ENCODE measurements around the gene COL27A1.

Gene COL27A1

DNA sequence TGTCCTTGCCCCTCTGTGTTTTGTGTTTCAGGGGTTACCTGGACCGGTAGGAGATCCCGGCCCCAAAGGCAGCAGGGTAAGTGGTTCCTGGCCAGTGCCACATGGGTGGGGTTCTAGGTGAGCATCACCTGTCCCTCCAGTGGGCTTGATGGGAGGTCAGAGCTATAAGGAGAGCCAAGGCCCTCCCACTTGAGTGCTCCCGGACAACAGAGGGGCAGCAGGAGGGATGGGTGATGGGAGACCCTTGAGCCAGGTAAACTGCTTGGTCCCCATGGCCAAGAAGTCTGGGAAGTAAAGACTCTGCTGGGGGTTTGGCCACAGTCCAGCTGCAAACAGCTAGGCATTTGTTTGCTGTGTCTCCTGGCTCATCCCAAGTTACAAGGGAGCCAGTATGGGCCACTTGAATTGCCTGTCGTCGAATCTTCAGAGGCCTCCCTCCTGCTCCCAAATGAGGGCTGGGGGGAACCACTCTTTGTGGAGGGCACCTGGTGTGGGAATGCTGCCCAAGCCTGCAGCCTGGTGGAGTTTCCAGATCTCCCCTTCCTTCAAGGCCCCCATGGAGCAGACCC lies 51.0 kb downstream of the COL27A1 start:
- H4K20me1 ChIP-seq (ENCODE audit: insufficient read depth) = no peaks in the 10 kb centered on the region
- H3K9ac ChIP-seq = no peak overlapping the region
- H3K36me3 ChIP-seq (ENCODE audit: insufficient read depth) = no peaks in the 10 kb centered on the region
- TF ChIP-seq, protein P1, sequence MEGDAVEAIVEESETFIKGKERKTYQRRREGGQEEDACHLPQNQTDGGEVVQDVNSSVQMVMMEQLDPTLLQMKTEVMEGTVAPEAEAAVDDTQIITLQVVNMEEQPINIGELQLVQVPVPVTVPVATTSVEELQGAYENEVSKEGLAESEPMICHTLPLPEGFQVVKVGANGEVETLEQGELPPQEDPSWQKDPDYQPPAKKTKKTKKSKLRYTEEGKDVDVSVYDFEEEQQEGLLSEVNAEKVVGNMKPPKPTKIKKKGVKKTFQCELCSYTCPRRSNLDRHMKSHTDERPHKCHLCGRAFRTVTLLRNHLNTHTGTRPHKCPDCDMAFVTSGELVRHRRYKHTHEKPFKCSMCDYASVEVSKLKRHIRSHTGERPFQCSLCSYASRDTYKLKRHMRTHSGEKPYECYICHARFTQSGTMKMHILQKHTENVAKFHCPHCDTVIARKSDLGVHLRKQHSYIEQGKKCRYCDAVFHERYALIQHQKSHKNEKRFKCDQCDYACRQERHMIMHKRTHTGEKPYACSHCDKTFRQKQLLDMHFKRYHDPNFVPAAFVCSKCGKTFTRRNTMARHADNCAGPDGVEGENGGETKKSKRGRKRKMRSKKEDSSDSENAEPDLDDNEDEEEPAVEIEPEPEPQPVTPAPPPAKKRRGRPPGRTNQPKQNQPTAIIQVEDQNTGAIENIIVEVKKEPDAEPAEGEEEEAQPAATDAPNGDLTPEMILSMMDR (conservative IDR thresholded peaks at IDR 0.05; ENCODE audit: low read depth, low read length) = no peak
- H3K27ac ChIP-seq = no peak overlapping the region
- H3K4me3 ChIP-seq (IDR thresholded peaks at IDR 0.05; ENCODE audit: insufficient read depth, low read depth, low read length) = no peak overlapping the region
- peaks cover 6% of the 10 kb centered on the region for H3K4me1 ChIP-seq (ENCODE audit: low read depth, poor library complexity, severe bottlenecking)
- H3K27me3 ChIP-seq (ENCODE audit: insufficient read depth, low read depth) = no peaks in the 10 kb centered on the region
- no peak overlapping the region for H3K4me2 ChIP-seq
- no peaks in the 10 kb centered on the region for H3K79me2 ChIP-seq (ENCODE audit: insufficient read depth, low read depth)
- no peak overlapping the region for H2AFZ ChIP-seq (ENCODE audit: low read depth)

GRCh38 chr9:114207034-114207810 lies 51.9 kb downstream of the COL27A1 start:
- H3K36me3 ChIP-seq (ENCODE audit: insufficient read depth) = no peaks in the 10 kb centered on the region
- H3K4me2 ChIP-seq = no peak overlapping the region
- H4K20me1 ChIP-seq (ENCODE audit: insufficient read depth) = no peaks in the 10 kb centered on the region
- H3K79me2 ChIP-seq (ENCODE audit: insufficient read depth, low read depth) = no peaks in the 10 kb centered on the region
- no peak overlapping the region for H3K9ac ChIP-seq
- H3K27me3 ChIP-seq (ENCODE audit: insufficient read depth, low read depth) = no peaks in the 10 kb centered on the region
- H3K4me1 ChIP-seq (ENCODE audit: low read depth, poor library complexity, severe bottlenecking) = peaks cover 6% of the 10 kb centered on the region
- no peak overlapping the region for H3K27ac ChIP-seq
- H3K4me3 ChIP-seq (IDR thresholded peaks at IDR 0.05; ENCODE audit: insufficient read depth, low read depth, low read length) = no peak overlapping the region
- no peak overlapping the region for H2AFZ ChIP-seq (ENCODE audit: low read depth)
- TF ChIP-seq, protein P1 (conservative IDR thresholded peaks at IDR 0.05; ENCODE audit: low read depth, low read length) = no peak

DNA sequence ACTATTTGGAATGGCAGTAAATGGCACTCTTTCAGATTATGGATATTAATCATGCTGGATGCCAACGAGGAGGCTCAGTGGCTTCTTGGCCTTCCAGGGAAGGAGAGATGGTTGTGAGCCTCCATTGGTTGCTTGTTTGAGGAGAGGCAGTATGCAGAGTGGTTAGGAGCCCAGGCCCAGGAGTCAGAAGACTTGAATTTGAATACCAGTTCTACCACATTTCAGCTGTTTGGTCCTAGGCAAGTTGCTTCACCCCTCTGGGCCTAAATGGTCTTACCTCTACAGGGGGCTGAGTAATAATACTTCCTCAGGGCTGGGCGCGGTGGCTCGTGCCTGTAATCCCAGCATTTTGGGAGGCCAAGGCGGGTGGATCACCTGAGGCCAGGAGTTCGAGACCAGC lies 52.5 kb downstream of the COL27A1 start:
- no peaks in the 10 kb centered on the region for H4K20me1 ChIP-seq (ENCODE audit: insufficient read depth)
- no peak overlapping the region for H3K9ac ChIP-seq
- H3K79me2 ChIP-seq (ENCODE audit: insufficient read depth, low read depth) = no peaks in the 10 kb centered on the region
- H3K27ac ChIP-seq = no peak overlapping the region
- TF ChIP-seq, protein P1 (conservative IDR thresholded peaks at IDR 0.05; ENCODE audit: low read depth, low read length) = no peak
- no peaks in the 10 kb centered on the region for H3K36me3 ChIP-seq (ENCODE audit: insufficient read depth)
- H3K4me2 ChIP-seq = no peak overlapping the region
- peaks cover 4% of the 10 kb centered on the region for H3K4me1 ChIP-seq (ENCODE audit: low read depth, poor library complexity, severe bottlenecking)
- no peak overlapping the region for H2AFZ ChIP-seq (ENCODE audit: low read depth)
- no peaks in the 10 kb centered on the region for H3K27me3 ChIP-seq (ENCODE audit: insufficient read depth, low read depth)
- H3K4me3 ChIP-seq (IDR thresholded peaks at IDR 0.05; ENCODE audit: insufficient read depth, low read depth, low read length) = no peak overlapping the region

DNA sequence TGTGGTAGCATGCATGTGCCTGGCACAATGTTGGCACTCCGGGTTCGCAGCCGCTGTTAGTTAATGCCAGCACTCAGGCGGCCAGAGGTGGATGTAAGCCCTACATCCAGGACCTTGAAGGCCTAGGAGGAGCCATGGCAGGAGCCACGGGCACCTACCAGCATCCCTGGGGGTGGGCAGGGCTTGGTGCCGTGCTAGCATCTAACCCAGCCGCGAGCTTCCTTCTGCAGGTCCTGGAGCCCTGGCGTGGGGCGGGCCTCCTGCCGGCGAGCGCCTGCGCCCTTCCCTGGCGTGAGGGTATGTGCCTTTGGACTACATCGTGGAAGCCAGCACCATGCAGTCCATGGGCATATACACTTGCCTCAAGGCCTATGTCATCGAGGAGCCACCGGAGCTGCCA lies 53.8 kb downstream of the COL27A1 start:
- TF ChIP-seq, protein P1 (conservative IDR thresholded peaks at IDR 0.05; ENCODE audit: low read depth, low read length) = no peak
- no peaks in the 10 kb centered on the region for H3K36me3 ChIP-seq (ENCODE audit: insufficient read depth)
- no peak overlapping the region for H3K9ac ChIP-seq
- no peaks in the 10 kb centered on the region for H3K79me2 ChIP-seq (ENCODE audit: insufficient read depth, low read depth)
- H4K20me1 ChIP-seq (ENCODE audit: insufficient read depth) = no peaks in the 10 kb centered on the region
- no peaks in the 10 kb centered on the region for H3K4me1 ChIP-seq (ENCODE audit: low read depth, poor library complexity, severe bottlenecking)
- no peak overlapping the region for H3K4me2 ChIP-seq
- H3K4me3 ChIP-seq (IDR thresholded peaks at IDR 0.05; ENCODE audit: insufficient read depth, low read depth, low read length) = no peak overlapping the region
- no peaks in the 10 kb centered on the region for H3K27me3 ChIP-seq (ENCODE audit: insufficient read depth, low read depth)
- H3K27ac ChIP-seq = no peak overlapping the region
- H2AFZ ChIP-seq (ENCODE audit: low read depth) = no peak overlapping the region

Measured in KMS-11 (cell line).